ENCODE data around the gene RNF13. TPM values are rescaled to one million over a fixed set of nuclear protein-coding genes. Genes with fewer than 3 reads are reported as not detected.

Gene RNF13
- total and polyA plus RNA-seq, 2 donors (not counting 1 experiment from before 2014, with no cell fraction given), result 38.0 to 86.5 TPM

DNA sequence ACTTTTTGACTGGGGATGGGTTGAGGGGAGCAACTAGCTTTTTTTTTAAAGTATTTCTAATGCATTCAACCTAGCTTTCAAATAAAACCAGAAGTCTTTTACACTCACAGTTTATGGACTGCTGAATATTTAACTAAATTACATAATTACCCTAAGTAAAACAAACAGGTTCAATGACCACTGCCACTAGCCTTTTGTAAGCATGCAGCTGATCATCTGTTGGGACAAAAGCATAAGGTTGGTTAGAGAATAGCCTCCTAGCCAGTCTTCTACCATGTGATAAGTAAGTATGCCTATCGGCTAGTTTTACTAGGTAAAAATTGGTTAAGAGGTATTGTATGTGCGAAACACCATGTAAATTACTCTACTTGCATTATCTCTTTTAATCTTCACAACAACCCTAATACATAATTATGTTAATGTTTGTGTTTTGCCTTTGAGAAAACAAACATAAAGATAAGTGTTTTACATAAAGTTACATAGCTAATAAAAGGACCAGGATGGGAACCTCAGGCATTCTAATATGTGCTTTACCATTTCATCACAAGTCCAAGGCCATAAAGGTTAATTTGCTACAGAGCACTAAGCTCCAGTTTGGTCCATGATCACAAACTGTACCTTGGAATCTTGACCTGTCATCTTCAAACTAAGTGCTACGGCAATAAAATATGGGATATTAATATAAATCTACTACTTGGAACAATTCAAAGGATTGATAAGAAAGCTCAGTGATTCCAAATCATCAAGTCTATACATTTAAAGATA is 144.5 kb downstream of the RNF13 start:
- intact Hi-C loops (cut with micrococcal nuclease), result no loop called here
- ChIA-PET POLR2A (no interaction called here), CTCF (interaction anchor here (1.0 to 1.4 kb wide), 5 partner anchors 10 to 227 kb away, joined by 3 to 7 read pairs (median 3); partner anchors contain the start of gene PFN2)
- no peak for ATAC-seq (ENCODE audit: low read depth)
- H3K9ac ChIP-seq (ENCODE audit: low read length), result no peak overlapping the region
- no peak overlapping the region for H3K4me2 ChIP-seq (replicated peaks; ENCODE audit: low read depth, low read length, poor library complexity, severe bottlenecking)
- Mint-ChIP-seq H3K9me3 (ENCODE audit: insufficient read depth) (no peaks in the 10 kb centered on the region), H3K27me3 (no peaks in the 10 kb centered on the region), H3K4me1 (peaks cover 26% of the 10 kb centered on the region), H3K27ac (no peak overlapping the region), H3K4me3 (no peak overlapping the region)
- no peak overlapping the region for H2AFZ ChIP-seq (ENCODE audit: insufficient read depth, low read depth, low read length, poor library complexity, severe bottlenecking)
- H3K79me2 ChIP-seq (ENCODE audit: control insufficient read depth, insufficient read depth, low read length), result no peaks in the 10 kb centered on the region
- peaks cover 11% of the 10 kb centered on the region for H4K20me1 ChIP-seq (ENCODE audit: control insufficient read depth, insufficient read depth, low read length, poor library complexity, severe bottlenecking)
- no peak overlapping the region for H3K27ac ChIP-seq (ENCODE audit: low read length in 2 of 2)
- H3K27me3 ChIP-seq (replicated peaks in 1 of 4; ENCODE audit: control extremely low read depth in 1 of 4, control insufficient read depth in 3 of 4, insufficient read depth in 4 of 4, low read length in 3 of 4), result no peaks in the 10 kb centered on the region
- H3K36me3 ChIP-seq (replicated peaks in 1 of 2; ENCODE audit: control extremely low read depth in 1 of 2, control insufficient read depth in 1 of 2, extremely low read depth in 1 of 2, insufficient read depth in 2 of 2, low read length in 1 of 2), result peaks cover 0 to 2% of the 10 kb centered on the region in 2 experiments
- H3K4me1 ChIP-seq (ENCODE audit: control insufficient read depth in 2 of 2, insufficient read depth in 2 of 2, low read length in 2 of 2), result peaks cover 0 to 17% of the 10 kb centered on the region in 2 donors
- no CpG with 5 or more reads among the region's 3 CpGs for WGBS (ENCODE audit: insufficient coverage)
- no peak for DNase-seq
- H3K9me3 ChIP-seq (ENCODE audit: control extremely low read depth in 1 of 3, control insufficient read depth in 2 of 3, insufficient read depth in 1 of 3, low read length in 2 of 3), result no peaks in the 10 kb centered on the region
- TF ChIP-seq EZH2 (IDR thresholded peaks at IDR 0.05; ENCODE audit: borderline replicate concordance, insufficient read depth, low read depth, low read length, poor library complexity, severe bottlenecking), result no peak
- TF ChIP-seq, protein P1, sequence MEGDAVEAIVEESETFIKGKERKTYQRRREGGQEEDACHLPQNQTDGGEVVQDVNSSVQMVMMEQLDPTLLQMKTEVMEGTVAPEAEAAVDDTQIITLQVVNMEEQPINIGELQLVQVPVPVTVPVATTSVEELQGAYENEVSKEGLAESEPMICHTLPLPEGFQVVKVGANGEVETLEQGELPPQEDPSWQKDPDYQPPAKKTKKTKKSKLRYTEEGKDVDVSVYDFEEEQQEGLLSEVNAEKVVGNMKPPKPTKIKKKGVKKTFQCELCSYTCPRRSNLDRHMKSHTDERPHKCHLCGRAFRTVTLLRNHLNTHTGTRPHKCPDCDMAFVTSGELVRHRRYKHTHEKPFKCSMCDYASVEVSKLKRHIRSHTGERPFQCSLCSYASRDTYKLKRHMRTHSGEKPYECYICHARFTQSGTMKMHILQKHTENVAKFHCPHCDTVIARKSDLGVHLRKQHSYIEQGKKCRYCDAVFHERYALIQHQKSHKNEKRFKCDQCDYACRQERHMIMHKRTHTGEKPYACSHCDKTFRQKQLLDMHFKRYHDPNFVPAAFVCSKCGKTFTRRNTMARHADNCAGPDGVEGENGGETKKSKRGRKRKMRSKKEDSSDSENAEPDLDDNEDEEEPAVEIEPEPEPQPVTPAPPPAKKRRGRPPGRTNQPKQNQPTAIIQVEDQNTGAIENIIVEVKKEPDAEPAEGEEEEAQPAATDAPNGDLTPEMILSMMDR (IDR thresholded peaks at IDR 0.05), result no peak
- no peak overlapping the region for H3K4me3 ChIP-seq (ENCODE audit: control extremely low read depth in 1 of 5, extremely low read depth in 1 of 5, insufficient read depth in 1 of 5, low read depth in 2 of 5, low read length in 4 of 5)

DNA sequence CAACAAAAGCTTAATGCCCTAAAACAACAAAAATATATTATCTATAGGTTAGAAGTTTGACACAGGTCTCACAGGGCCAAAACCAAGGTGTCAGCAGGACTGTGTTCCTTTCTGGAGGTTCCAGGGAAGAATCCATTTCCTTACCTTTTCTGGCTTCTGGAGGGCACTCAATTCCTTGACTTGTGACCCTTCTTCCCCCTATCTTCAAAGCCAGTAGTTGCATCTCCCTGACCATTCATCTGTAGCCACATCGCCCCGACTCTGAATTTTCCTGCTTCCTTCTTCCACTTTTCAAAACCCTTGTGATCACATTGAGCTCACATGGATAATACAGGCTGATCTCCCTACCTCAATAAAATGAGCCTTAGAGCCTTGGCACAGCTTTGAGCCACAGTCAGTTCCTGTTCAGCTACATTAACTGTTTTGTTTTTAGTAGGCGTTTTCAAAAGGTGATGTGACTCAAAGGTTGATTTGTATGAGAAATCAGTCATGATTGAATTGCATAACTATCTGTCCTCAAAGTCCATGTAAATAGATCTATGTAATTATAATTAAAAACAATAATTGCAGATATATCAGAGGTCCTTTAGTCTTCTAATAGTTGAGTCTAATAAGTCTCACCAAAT is 145.3 kb downstream of the RNF13 start:
- Histone ChIP-seq H4K20me1 (ENCODE audit: control insufficient read depth, insufficient read depth, low read length, poor library complexity, severe bottlenecking) (peaks cover 11% of the 10 kb centered on the region), H3K9me3 (ENCODE audit: control extremely low read depth in 1 of 3, control insufficient read depth in 2 of 3, insufficient read depth in 1 of 3, low read length in 2 of 3) (no peaks in the 10 kb centered on the region), H2AFZ (ENCODE audit: insufficient read depth, low read depth, low read length, poor library complexity, severe bottlenecking) (no peak overlapping the region), H3K4me3 (ENCODE audit: control extremely low read depth in 1 of 5, extremely low read depth in 1 of 5, insufficient read depth in 1 of 5, low read depth in 2 of 5, low read length in 4 of 5) (no peak overlapping the region), H3K4me1 (ENCODE audit: control insufficient read depth in 2 of 2, insufficient read depth in 2 of 2, low read length in 2 of 2) (peaks cover 0 to 17% of the 10 kb centered on the region in 2 donors), H3K9ac (ENCODE audit: low read length) (no peak overlapping the region), H3K36me3 (replicated peaks in 1 of 2; ENCODE audit: control extremely low read depth in 1 of 2, control insufficient read depth in 1 of 2, extremely low read depth in 1 of 2, insufficient read depth in 2 of 2, low read length in 1 of 2) (peaks cover 0 to 2% of the 10 kb centered on the region in 2 experiments), H3K27me3 (replicated peaks in 1 of 4; ENCODE audit: control extremely low read depth in 1 of 4, control insufficient read depth in 3 of 4, insufficient read depth in 4 of 4, low read length in 3 of 4) (no peaks in the 10 kb centered on the region), H3K27ac (ENCODE audit: low read length in 2 of 2) (no peak overlapping the region), H3K4me2 (replicated peaks; ENCODE audit: low read depth, low read length, poor library complexity, severe bottlenecking) (no peak overlapping the region), H3K79me2 (ENCODE audit: control insufficient read depth, insufficient read depth, low read length) (no peaks in the 10 kb centered on the region)
- TF ChIP-seq EZH2 (IDR thresholded peaks at IDR 0.05; ENCODE audit: borderline replicate concordance, insufficient read depth, low read depth, low read length, poor library complexity, severe bottlenecking), result no peak
- WGBS (ENCODE audit: insufficient coverage), result 88% methylated on average over 2 of the region's 3 CpGs
- Mint-ChIP-seq H3K9me3 (ENCODE audit: insufficient read depth) (no peaks in the 10 kb centered on the region), H3K27me3 (no peaks in the 10 kb centered on the region), H3K4me3 (no peak overlapping the region), H3K27ac (no peak overlapping the region), H3K4me1 (peaks cover 23% of the 10 kb centered on the region)
- DNase-seq (no peak), ATAC-seq (ENCODE audit: low read depth) (no peak)
- intact Hi-C loops (cut with micrococcal nuclease), result no loop called here
- POLR2A ChIA-PET, result no interaction called here
- CTCF ChIA-PET, result interaction anchor here (1.0 to 1.4 kb wide), 4 partner anchors 9 to 226 kb away, joined by 3 to 7 read pairs (median 4); partner anchors contain the start of gene PFN2
